H1 (cell line): Measurements from ENCODE around the gene PRKCH. TPM values are rescaled to one million over a fixed set of nuclear protein-coding genes. Genes with fewer than 3 reads are reported as not detected.

ENCODE experiments used
- CTCF ChIA-PET: fragments of 300-600 bp; sonication (Branson Sonifier 250); formaldehyde crosslinking; loops from one replicate; lab custom pipeline; 2021; ENCODE audit not compliant: partially characterized antibody; lab: Charles Lee
- POLR2A ChIA-PET: fragments of 300-600 bp; sonication (Branson Sonifier 250); formaldehyde crosslinking; loops from one replicate; lab custom pipeline; 2021; ENCODE audit warnings: inconsistent platforms; ENCODE audit not compliant: partially characterized antibody; lab: Charles Lee
- DNase-seq, 2 experiments: peaks; one replicate each; pipeline versions ENCODE4 v3.0.0 to v3.0.0-alpha.2; 2010 to 2022; ENCODE audit warnings: low spot score in 2 of 2, low read depth in 1 of 2, mixed read lengths in 1 of 2
- FAIRE-seq: peaks from 2 replicates; lab custom pipeline; 2011; peaks lifted over from hg19 to GRCh38; lab: Jason Lieb, UNC
- H2AFZ ChIP-seq: 2 replicates; pipeline ENCODE4 v1.8.1; 2012; ENCODE audit warnings: low read length, inconsistent platforms
- H2AK5ac ChIP-seq: 2 replicates; pipeline ENCODE4 v1.6.1; 2013; ENCODE audit warnings: low read depth, low read length
- H2BK120ac ChIP-seq: replicated peaks from 2 replicates; pipeline ENCODE3; 2013; ENCODE audit warnings: low read depth, low read length, inconsistent platforms
- H2BK12ac ChIP-seq: 2 replicates; pipeline ENCODE4 v1.6.1; 2013; ENCODE audit warnings: low read depth, low read length
- H2BK15ac ChIP-seq: 2 replicates; pipeline ENCODE4 v1.6.1; 2013; ENCODE audit warnings: low read length
- H2BK20ac ChIP-seq: 2 replicates; pipeline ENCODE4 v1.6.1; 2013; ENCODE audit warnings: low read length
- H2BK5ac ChIP-seq: 2 replicates; pipeline ENCODE4 v1.6.1; 2013; ENCODE audit warnings: low read depth, low read length
- H3K14ac ChIP-seq: 2 replicates; pipeline ENCODE4 v1.6.1; 2013; ENCODE audit warnings: inconsistent platforms; ENCODE audit not compliant: insufficient read length
- H3K18ac ChIP-seq: 2 replicates; pipeline ENCODE4 v1.6.1; 2013; ENCODE audit warnings: low read length; ENCODE audit errors: extremely low read depth
- H3K23ac ChIP-seq: 2 replicates; pipeline ENCODE4 v1.6.1; 2013; ENCODE audit warnings: inconsistent platforms; ENCODE audit not compliant: insufficient read length
- H3K23me2 ChIP-seq: 2 replicates; pipeline ENCODE4 v1.6.1; 2013; ENCODE audit warnings: low read depth, low read length
- H3K27ac ChIP-seq: 2 replicates; pipeline ENCODE4 v1.6.1; 2011; ENCODE audit warnings: low read depth, low read length, inconsistent platforms
- H3K27me3 ChIP-seq, 4 experiments: replicated peaks in 1 of 4; 1 replicate in 1 of 4; 2 replicates in 3 of 4; pipeline versions ENCODE4 v1.6.1 to v1.8.1; 2011 to 2013; ENCODE audit warnings: low read length in 3 of 4, mild to moderate bottlenecking in 3 of 4, inconsistent platforms in 2 of 4, mixed read lengths in 2 of 4, moderate library complexity in 1 of 4; ENCODE audit not compliant: control insufficient read depth in 3 of 4, insufficient read depth in 3 of 4; ENCODE audit errors: extremely low read depth in 1 of 4
- H3K36me3 ChIP-seq, 4 experiments: 2 replicates each; pipeline versions ENCODE4 v1.6.1 to v1.8.1; 2011 to 2013; ENCODE audit warnings: mild to moderate bottlenecking in 4 of 4, low read length in 3 of 4, moderate library complexity in 2 of 4, control low read depth in 1 of 4, inconsistent platforms in 1 of 4; ENCODE audit not compliant: insufficient read depth in 4 of 4, control insufficient read depth in 2 of 4
- H3K4ac ChIP-seq: replicated peaks from 2 replicates; pipeline ENCODE3; 2013; ENCODE audit warnings: low read length, low read depth, mixed read lengths, inconsistent platforms; ENCODE audit not compliant: insufficient read length
- H3K4me1 ChIP-seq, 4 experiments: replicated peaks in 1 of 4; 1 replicate in 1 of 4; 2 replicates in 3 of 4; pipeline versions ENCODE4 v1.6.1 to v1.8.1; 2011 to 2013; ENCODE audit warnings: low read length in 3 of 4, inconsistent platforms in 2 of 4, mixed read lengths in 1 of 4; ENCODE audit not compliant: insufficient read depth in 4 of 4, control insufficient read depth in 3 of 4
- H3K4me2 ChIP-seq, 2 experiments: 2 replicates each; pipeline versions ENCODE4 v1.6.1 to v1.8.1; 2011 to 2013; ENCODE audit warnings: low read depth in 2 of 2, low read length in 2 of 2, control low read depth in 1 of 2, inconsistent platforms in 1 of 2, mild to moderate bottlenecking in 1 of 2; ENCODE audit not compliant: insufficient read depth in 1 of 2
- H3K4me3 ChIP-seq, 4 experiments: fragments of 200-600, 300-600 bp in 1 of 4; sonication (generic), shearing (Covaris generic), sonication (Bioruptor Twin) in 1 of 4; 2 replicates each; pipeline versions ENCODE4 v1.5.1 to v1.8.1; 2011 to 2016; ENCODE audit warnings: low read length in 4 of 4, low read depth in 3 of 4, control low read depth in 2 of 4, inconsistent platforms in 2 of 4, mild to moderate bottlenecking in 2 of 4, mixed read lengths in 1 of 4, moderate library complexity in 1 of 4; ENCODE audit not compliant: insufficient read depth in 2 of 4; ENCODE audit errors: extremely low read depth in 1 of 4
- H3K56ac ChIP-seq: replicated peaks from 2 replicates; pipeline ENCODE3; 2013; ENCODE audit warnings: low read depth, mild to moderate bottlenecking, mixed read lengths, low read length, inconsistent platforms; ENCODE audit not compliant: insufficient read length
- H3K79me1 ChIP-seq: 2 replicates; pipeline ENCODE4 v1.6.1; 2013; ENCODE audit warnings: low read depth, low read length, control low read depth
- H3K79me2 ChIP-seq, 2 experiments: 2 replicates each; pipeline versions ENCODE4 v1.6.1 to v1.8.1; 2012 to 2013; ENCODE audit warnings: low read length in 2 of 2, mild to moderate bottlenecking in 2 of 2, inconsistent platforms in 1 of 2; ENCODE audit not compliant: insufficient read depth in 2 of 2, control insufficient read depth in 1 of 2
- H3K9ac ChIP-seq, 4 experiments: replicated peaks in 1 of 4; 1 replicate in 1 of 4; 2 replicates in 3 of 4; pipeline versions ENCODE4 v1.6.1 to v1.8.1; 2011 to 2013; ENCODE audit warnings: low read depth in 3 of 4, low read length in 3 of 4, control low read depth in 2 of 4, mild to moderate bottlenecking in 2 of 4, moderate library complexity in 2 of 4, inconsistent platforms in 1 of 4; ENCODE audit errors: extremely low read depth in 1 of 4
- H3K9me3 ChIP-seq, 2 experiments: 2 replicates each; pipeline versions ENCODE4 v1.6.1 to v1.8.1; 2012 to 2013; ENCODE audit warnings: mild to moderate bottlenecking in 2 of 2, moderate library complexity in 2 of 2, control low read depth in 1 of 2, inconsistent platforms in 1 of 2, low read depth in 1 of 2, low read length in 1 of 2, mixed read lengths in 1 of 2; ENCODE audit not compliant: insufficient read depth in 2 of 2
- H4K20me1 ChIP-seq, 2 experiments: replicated peaks in 1 of 2; 2 replicates each; pipeline versions ENCODE3 to v1.8.1; 2011 to 2013; ENCODE audit warnings: inconsistent platforms in 2 of 2, low read length in 2 of 2, mild to moderate bottlenecking in 1 of 2; ENCODE audit not compliant: insufficient read depth in 2 of 2, control insufficient read depth in 1 of 2
- H4K5ac ChIP-seq: 2 replicates; pipeline ENCODE4 v1.6.1; 2013; ENCODE audit warnings: low read length, low read depth, mixed read lengths, inconsistent platforms; ENCODE audit not compliant: insufficient read length
- H4K8ac ChIP-seq: 2 replicates; pipeline ENCODE4 v1.8.0; 2013; ENCODE audit warnings: mild to moderate bottlenecking, moderate library complexity, low read length, inconsistent platforms; ENCODE audit not compliant: insufficient read depth; ENCODE audit errors: extremely low read depth
- H4K91ac ChIP-seq: replicated peaks from 2 replicates; pipeline ENCODE3; 2013; ENCODE audit warnings: low read length, mixed read lengths, inconsistent platforms; ENCODE audit not compliant: insufficient read length
- EGR1 ChIP-seq: IDR thresholded peaks from 2 replicates; pipeline ENCODE4 v1.6.1; 2011; ENCODE audit warnings: low read depth, low read length, borderline replicate concordance
- SRF ChIP-seq: IDR thresholded peaks from 2 replicates; pipeline ENCODE4 v1.6.1; 2011; ENCODE audit warnings: mild to moderate bottlenecking, low read depth, low read length, moderate library complexity
- WGBS, 2 experiments: shearing (Covaris generic) in 1 of 2; methylation state at CpG; one replicate each; pipeline versions ENCODE4 v1.1.6 to v1.1.7; 2013 to 2015; ENCODE audit warnings: low lambda C conversion rate in 2 of 2, mixed read lengths in 2 of 2, inconsistent platforms in 1 of 2, low coverage in 1 of 2, missing lambda C conversion rate in 1 of 2; ENCODE audit not compliant: insufficient replicate concordance in 2 of 2, insufficient coverage in 1 of 2, insufficient read length in 1 of 2; ENCODE audit errors: extremely low coverage in 1 of 2, missing lambda C conversion rate in 1 of 2; 5-methylcytosine and 5-hydroxymethylcytosine counted together
- polyA plus RNA-seq, 7 experiments: library from polyadenylated mRNA; depleted of rRNA in 3 of 7; stranded (reverse) in 5 of 7; unstranded in 2 of 7; fragments of >200 nt in 5 of 7; fragments of 200-250 nt in 2 of 7; gene quantifications; 1 replicate in 5 of 7; 2 replicates in 1 of 7; 4 replicates in 1 of 7; pipeline versions ENCODE4 v1.2.1 to v1.2.3, GENCODE V29; 2011 to 2013; ENCODE audit warnings: missing spikeins in 2 of 7, mixed read lengths in 2 of 7
- total RNA-seq: library from RNA; stranded (reverse); fragmentation: NEBNext Ultra II Directional; extraction: Animal tissue kit (Norgen Biotek cat#: 25700); gene quantifications from 2 replicates; pipeline ENCODE4 v1.2.1, GENCODE V29; 2021

Gene PRKCH
- total and polyA plus RNA-seq, 2 of the 8 experiments (the other 6 are each of a cell fraction or from before 2014, with no cell fraction given) = 6.4 to 7.0 TPM

DNA sequence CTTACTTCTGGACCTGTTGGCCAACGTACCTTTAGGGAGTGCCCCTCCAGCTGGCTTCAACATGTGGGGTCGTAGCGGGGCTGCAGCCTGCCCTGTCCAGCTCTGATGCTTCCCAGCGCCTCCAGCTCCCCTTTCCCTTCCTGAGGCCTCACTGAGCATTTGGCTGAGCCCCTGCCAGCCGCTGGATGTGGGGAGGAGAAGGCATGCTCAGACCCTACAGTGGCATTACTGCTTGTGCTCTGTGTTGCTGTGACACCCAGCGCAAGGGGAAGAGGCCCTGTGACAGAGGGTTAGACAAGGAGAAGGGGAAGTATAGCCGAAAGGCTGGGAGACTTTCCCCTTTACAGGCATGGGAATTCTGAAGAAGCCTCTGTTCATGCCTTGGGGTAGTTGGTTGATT is 145.9 kb downstream of the PRKCH start:
- H3K9me3 ChIP-seq = no peaks in the 10 kb centered on the region
- H2BK15ac ChIP-seq = no peak overlapping the region; the same call in 1 of the 2 replicates
- no peak overlapping the region for H2AFZ ChIP-seq
- no peak overlapping the region for H4K5ac ChIP-seq
- H2BK120ac ChIP-seq = no peak overlapping the region
- no peak overlapping the region for H3K14ac ChIP-seq
- ChIA-PET CTCF (interaction anchor here (0.9 to 3.2 kb wide), 5 partner anchors 11 to 370 kb away, joined by 3 to 13 read pairs (median 4); partner anchors contain the start of gene SNAPC1), POLR2A (interaction anchor here (0.7 to 2.0 kb wide), 5 partner anchors 12 to 295 kb away, joined by 3 to 6 read pairs (median 4); partner anchors contain the start of genes HIF1A and SNAPC1)
- H2AK5ac ChIP-seq = no peak overlapping the region
- H2BK20ac ChIP-seq = peak overlapping the region; percentile 13; the same call in 1 of the 2 replicates
- H3K27ac ChIP-seq = no peak overlapping the region
- H4K91ac ChIP-seq = peak overlapping the region; percentile 64
- H2BK5ac ChIP-seq = peak overlapping the region; percentile 76; the same call in 1 of the 2 replicates
- peak overlapping the region; percentile 89; the same call in 1 of the 2 replicates for H3K18ac ChIP-seq
- H4K20me1 ChIP-seq = no peaks in the 10 kb centered on the region
- peaks cover 4% of the 10 kb centered on the region; the same call in 1 of the 2 replicates for H3K23me2 ChIP-seq
- H3K36me3 ChIP-seq = no peaks in the 10 kb centered on the region
- peak overlapping the region; percentile 89 for H2BK12ac ChIP-seq
- H3K9ac ChIP-seq = no peak overlapping the region
- H3K23ac ChIP-seq = no peak overlapping the region
- no peak overlapping the region; a peak in 1 of 8 replicates for H3K4me3 ChIP-seq
- DNase-seq (peak in 1 of 2 experiments; percentile 44), FAIRE-seq (no peak)
- 80% methylated on average over 7 of the region's 7 CpGs; no CpG with 5 or more reads in 1 of the 2 experiments for WGBS, 2 experiments
- peaks cover 4 to 21% (median 19%) of the 10 kb centered on the region in 4 experiments for H3K4me1 ChIP-seq
- H3K56ac ChIP-seq = no peak overlapping the region
- H3K79me2 ChIP-seq = no peaks in the 10 kb centered on the region
- no peaks in the 10 kb centered on the region for H3K27me3 ChIP-seq
- no peak overlapping the region for H3K4ac ChIP-seq
- 0 out of 2 replicates have a peak overlapping the region, but pooled peaks have one; percentile 74 for H4K8ac ChIP-seq
- H3K79me1 ChIP-seq = 0 out of 2 replicates have a peak, but pooled peaks cover 2% of the 10 kb centered on the region
- H3K4me2 ChIP-seq = peak overlapping the region in 1 of 2 experiments; percentile 77; a peak in 1 of 4 replicates
- TF ChIP-seq SRF = no peak
- TF ChIP-seq EGR1 = no peak
